Spleen (tissue), 7 donors: Measurements from ENCODE around the gene ARHGEF40.

Source experiments
- POLR2A ChIP-seq, 3 donors: fragments of 450-650 bp; IDR thresholded peaks; one replicate each; pipeline ENCODE4 v1.5.1; 2017; ENCODE audit warnings: antibody characterized with exemption in 3 of 3, mild to moderate bottlenecking in 1 of 3
- POLR2AphosphoS5 ChIP-seq, 3 donors: sonication (generic); formaldehyde crosslinking; IDR thresholded peaks; one replicate each; pipeline ENCODE4 v1.5.1; 2017; ENCODE audit warnings: antibody characterized with exemption in 3 of 3
- TF ChIP-seq, protein P1 (sequence below), 11 experiments: fragments of 200-600 bp in 7 of 11; fragments of 450-650 bp in 4 of 11; sonication (generic) in 4 of 11; IDR thresholded peaks in 8 of 11; conservative IDR thresholded peaks in 3 of 11; 1 replicate in 7 of 11; 2 replicates in 4 of 11; pipeline versions ENCODE4 v1.4.0 to v1.8.0; 2016 to 2021; ENCODE audit warnings: antibody characterized with exemption in 11 of 11, inconsistent platforms in 4 of 11, mild to moderate bottlenecking in 1 of 11
- donor health status: DM: no; HTN: no; CAD: no; lungs with moderate emphysema.
- donor health status: DM: no; HTN: no; CAD: no.
- donor health status: DM: no; HTN: no; CAD: no.

DNA sequence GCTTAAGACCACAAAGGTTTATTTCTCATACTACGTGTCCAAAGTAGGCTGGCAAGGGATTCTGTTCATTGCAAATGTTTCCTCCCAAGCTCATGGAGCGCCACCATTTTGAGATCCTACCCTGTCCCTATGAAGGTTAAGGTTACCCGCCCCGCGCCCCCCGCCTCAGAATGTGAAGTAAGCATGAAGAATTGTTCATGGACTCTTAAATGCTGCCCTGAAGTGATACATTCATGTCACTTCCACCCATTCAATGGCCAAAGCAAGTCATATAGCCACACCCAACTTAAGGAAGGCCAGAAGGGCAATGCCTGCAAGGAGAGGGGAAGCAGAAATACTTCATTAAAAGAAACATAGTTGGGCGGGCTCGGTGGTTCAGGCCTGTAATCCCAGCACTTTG is 35.0 kb downstream of the ARHGEF40 start:
- TF ChIP-seq POLR2A (IDR thresholded peaks at IDR 0.05) = no peak
- TF ChIP-seq, protein P1, sequence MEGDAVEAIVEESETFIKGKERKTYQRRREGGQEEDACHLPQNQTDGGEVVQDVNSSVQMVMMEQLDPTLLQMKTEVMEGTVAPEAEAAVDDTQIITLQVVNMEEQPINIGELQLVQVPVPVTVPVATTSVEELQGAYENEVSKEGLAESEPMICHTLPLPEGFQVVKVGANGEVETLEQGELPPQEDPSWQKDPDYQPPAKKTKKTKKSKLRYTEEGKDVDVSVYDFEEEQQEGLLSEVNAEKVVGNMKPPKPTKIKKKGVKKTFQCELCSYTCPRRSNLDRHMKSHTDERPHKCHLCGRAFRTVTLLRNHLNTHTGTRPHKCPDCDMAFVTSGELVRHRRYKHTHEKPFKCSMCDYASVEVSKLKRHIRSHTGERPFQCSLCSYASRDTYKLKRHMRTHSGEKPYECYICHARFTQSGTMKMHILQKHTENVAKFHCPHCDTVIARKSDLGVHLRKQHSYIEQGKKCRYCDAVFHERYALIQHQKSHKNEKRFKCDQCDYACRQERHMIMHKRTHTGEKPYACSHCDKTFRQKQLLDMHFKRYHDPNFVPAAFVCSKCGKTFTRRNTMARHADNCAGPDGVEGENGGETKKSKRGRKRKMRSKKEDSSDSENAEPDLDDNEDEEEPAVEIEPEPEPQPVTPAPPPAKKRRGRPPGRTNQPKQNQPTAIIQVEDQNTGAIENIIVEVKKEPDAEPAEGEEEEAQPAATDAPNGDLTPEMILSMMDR (IDR thresholded peaks at IDR 0.05 in 8 of 11, conservative IDR thresholded peaks at IDR 0.05 in 3 of 11) = no peak
- TF ChIP-seq POLR2AphosphoS5 (IDR thresholded peaks at IDR 0.05) = no peak
